Myocyte (in vitro differentiated cells): ENCODE data around the gene PRSS2. TPM values are rescaled to one million over a fixed set of nuclear protein-coding genes. Genes with fewer than 3 reads are reported as not detected.
"Not testable (repeated sequence)": the region's sequence is repeated elsewhere in the genome, so short reads cannot be mapped to it uniquely, and the experiment has no call there.

Source experiments
- DNase-seq: peaks from one replicate; pipeline ENCODE4 v3.0.0-alpha.2; 2012; ENCODE audit warnings: low read depth
- polyA plus RNA-seq: library from polyadenylated mRNA; unstranded; fragments of >200 nt; gene quantifications from one replicate; pipeline ENCODE4 v1.2.1, GENCODE V29; 2012; ENCODE audit warnings: missing spikeins
- total RNA-seq: library from RNA; depleted of rRNA; stranded (reverse); fragments of >200 nt; gene quantifications from 2 replicates; pipeline ENCODE4 v1.2.3, GENCODE V29; 2014

PRSS2 gene
- not detected in 2 replicates for total RNA-seq
- not detected for polyA plus RNA-seq

- no peak for DNase-seq
These were observed at the start of gene PRSS2 for GRCh38 chr7:142770661-142771352. Gene PRSS2, plus strand, starts transcription at chr7:142770970. Its CDS starts 13 bp downstream, at chr7:142770983.

DNA sequence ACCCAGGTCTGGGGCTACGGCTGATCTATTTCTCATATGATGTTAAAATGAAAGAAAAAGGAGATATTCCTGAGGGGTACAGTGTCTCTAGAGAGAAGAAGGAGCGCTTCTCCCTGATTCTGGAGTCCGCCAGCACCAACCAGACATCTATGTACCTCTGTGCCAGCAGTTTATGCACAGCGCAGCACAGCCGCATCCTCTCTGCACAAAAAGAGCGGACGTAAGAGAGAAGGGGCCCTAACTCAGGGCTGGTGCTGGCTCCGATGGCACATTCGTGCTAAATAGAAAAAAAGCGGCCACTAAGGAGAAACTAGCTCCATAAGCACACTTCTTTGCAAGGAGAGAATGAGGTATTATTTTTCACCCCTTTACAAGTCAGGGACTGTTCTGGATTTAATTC, 49.8 kb upstream of the PRSS2 start:
- no peak for DNase-seq

DNA sequence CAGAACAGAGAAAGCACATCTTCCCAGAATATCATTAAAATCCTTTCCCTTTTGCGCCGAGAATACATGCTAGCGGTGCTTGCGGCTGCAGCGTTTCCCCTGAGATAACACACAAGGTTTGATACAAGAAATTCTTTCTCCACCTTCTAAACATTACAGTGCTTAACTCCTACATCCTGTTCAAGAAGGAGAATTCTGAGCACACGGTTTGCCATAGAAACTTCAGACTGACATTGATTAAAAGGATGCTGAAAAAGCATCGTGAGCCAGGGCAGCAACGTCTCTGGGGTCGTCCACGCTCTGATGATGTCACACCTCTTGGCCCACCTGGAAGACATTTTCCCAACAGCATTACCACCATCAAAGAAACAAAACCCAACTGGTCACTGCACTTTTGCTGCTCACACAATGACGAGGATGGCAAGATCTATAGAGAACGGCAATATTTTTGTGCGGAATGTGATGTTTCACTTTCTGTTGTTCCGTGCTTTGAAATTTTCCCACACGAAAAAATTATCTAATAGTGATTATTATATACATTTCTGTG, 48.4 kb upstream of the PRSS2 start:
- no peak for DNase-seq

DNA sequence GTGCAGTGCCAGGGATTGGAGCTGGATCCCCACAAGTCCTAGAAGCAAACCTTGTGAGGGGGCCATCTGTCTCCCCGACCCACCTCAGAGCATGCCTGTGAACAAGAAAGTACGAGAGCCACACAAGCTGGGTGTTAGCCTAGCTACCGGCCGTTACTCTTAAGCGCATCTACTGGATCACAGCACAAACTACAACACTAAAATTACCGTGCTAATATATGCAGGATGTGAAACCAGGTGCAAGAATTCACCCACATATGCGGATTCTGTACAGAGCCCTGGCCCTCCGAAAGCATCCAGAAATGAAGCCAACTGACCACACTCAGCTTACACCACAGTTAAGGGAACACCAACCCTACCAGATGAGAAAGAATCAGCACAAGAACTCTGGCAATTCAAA, 37.5 kb upstream of the PRSS2 start:
- no peak for DNase-seq

- no peak for DNase-seq
These were observed 30.8 kb upstream of the PRSS2 start for GRCh38 chr7:142739923-142740492.

DNA sequence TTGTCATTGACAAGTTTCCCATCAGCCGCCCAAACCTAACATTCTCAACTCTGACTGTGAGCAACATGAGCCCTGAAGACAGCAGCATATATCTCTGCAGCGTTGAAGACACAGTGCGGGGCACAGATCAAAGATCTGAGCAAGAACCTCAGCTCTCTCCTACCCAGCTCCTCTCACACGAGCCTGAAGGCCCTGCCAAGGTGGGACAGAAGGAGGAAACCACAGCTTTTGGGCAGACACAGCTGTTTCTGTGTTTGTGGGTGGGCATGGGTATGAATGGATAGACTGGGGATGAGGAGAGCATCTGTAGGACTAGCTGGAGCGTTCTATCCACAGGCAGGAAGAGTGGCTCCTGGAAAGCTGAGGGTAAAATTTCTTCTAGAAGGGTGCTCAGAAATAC, 30.0 kb upstream of the PRSS2 start:
- DNase-seq: no peak

DNA sequence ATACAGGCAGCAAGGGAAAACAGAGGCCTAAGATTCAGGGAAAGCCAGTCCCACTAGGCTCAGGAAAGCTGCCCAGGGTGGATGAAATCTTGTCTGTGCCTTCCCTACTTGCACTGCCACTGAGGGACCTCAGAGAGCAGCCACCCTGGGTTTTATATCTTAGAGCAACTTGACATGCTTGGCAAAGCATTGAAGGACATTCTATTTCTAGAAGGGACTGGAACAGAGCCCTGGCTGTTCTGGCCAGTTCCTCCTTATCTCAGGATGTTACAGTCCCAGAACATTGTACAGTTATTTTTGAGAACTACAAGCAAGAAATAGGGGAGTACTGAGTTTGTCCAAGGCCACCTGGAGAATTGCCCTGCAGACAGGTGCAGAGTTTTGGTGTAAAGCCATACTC, 28.8 kb upstream of the PRSS2 start:
- not testable (repeated sequence) for DNase-seq

DNA sequence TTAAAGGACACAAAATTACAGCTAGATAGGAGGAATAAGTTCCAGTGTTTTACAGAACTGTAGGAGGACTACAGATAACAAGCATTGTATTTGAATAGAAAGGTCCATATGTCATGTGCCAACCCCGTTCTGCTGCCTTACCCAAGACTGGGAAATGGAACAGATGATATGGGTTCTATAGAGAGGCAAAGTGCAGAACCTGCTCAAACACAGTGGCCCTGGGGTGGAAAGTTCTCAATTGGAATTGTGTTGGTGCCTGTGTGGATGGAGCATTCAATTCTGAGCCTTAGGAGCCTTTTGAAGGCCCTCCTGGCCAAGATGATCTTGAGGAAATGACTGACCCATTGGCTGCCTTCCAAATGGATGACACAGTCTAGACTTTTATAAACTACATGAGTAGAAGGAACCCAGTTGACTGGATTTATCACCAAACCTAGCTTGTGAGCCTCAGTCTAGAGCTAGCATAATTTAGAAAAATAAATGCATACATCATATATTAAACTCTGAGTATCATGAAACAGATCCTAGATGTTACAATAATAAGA, 25.6 kb upstream of the PRSS2 start:
- peak; percentile 3 for DNase-seq

DNA sequence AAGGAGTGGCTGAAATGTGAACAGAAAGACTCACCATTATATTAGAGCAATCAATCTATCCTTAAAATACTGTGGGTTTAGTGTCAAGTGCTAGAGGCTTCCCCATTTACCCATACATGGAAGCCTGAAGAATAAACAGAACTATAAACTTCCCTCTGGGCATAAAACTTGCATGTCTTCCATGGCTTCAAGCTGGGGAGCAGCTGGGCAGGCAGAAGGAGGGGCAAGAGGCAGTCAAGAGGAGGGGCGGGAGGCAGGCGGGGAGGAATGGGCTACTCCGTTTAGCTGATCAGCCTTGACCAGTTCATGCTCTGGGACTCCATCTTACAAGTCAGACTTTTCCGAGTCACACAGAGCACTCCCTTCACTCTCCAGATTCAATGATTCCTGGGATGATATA, 25.0 kb upstream of the PRSS2 start:
- no peak for DNase-seq

DNA sequence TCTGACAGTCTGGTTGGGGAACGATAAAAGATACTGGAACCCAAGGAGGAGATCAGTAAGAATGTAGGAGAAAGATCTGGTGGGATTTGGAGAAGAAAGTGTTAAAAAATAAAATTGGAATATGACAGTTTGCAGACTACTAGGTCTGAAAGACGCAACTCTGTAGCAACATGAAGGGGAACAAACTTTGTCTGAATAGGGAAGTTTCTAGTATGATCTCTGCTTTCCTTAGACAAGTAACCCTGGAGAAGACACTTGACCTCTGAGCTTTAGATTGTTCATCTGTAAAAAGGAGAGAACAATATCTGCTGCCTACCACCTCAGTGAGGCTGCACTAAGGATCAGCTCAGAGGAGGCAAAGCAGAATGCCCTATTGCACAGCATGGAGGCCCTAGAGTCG, 24.5 kb upstream of the PRSS2 start:
- no peak for DNase-seq

GRCh38 chr7:142748410-142748809, 22.4 kb upstream of the PRSS2 start:
- not testable (repeated sequence) for DNase-seq

- DNase-seq: no peak
These were observed 21.4 kb upstream of the PRSS2 start, which contains the start of gene PRSS1 for GRCh38 chr7:142749218-142749993. Gene PRSS1, plus strand, starts transcription at chr7:142749472. Its CDS starts 13 bp downstream, at chr7:142749485.

- DNase-seq: no peak
These were observed 20.3 kb upstream of the PRSS2 start for GRCh38 chr7:142750321-142750938.

DNA sequence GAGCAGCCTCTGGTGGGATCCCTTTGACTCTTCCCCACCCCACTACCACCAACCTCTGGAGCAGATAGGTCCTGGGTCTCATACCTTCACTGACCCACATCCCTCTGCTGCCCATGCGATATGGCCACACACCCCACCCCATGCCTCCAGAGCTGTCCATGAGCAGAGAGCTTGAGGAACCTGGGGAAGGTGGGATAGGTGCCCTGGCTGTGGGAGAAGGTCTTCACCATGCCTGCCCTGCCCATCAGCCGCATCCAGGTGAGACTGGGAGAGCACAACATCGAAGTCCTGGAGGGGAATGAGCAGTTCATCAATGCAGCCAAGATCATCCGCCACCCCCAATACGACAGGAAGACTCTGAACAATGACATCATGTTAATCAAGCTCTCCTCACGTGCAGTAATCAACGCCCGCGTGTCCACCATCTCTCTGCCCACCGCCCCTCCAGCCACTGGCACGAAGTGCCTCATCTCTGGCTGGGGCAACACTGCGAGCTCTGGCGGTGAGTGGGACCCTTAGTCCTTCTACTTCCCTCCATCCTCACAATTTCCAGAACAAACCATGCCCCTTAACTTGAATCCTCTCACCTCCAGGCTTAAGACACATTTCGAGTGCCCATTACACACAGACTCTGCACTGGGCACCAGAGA, 19.1 kb upstream of the PRSS2 start:
- not testable (repeated sequence) for DNase-seq

DNA sequence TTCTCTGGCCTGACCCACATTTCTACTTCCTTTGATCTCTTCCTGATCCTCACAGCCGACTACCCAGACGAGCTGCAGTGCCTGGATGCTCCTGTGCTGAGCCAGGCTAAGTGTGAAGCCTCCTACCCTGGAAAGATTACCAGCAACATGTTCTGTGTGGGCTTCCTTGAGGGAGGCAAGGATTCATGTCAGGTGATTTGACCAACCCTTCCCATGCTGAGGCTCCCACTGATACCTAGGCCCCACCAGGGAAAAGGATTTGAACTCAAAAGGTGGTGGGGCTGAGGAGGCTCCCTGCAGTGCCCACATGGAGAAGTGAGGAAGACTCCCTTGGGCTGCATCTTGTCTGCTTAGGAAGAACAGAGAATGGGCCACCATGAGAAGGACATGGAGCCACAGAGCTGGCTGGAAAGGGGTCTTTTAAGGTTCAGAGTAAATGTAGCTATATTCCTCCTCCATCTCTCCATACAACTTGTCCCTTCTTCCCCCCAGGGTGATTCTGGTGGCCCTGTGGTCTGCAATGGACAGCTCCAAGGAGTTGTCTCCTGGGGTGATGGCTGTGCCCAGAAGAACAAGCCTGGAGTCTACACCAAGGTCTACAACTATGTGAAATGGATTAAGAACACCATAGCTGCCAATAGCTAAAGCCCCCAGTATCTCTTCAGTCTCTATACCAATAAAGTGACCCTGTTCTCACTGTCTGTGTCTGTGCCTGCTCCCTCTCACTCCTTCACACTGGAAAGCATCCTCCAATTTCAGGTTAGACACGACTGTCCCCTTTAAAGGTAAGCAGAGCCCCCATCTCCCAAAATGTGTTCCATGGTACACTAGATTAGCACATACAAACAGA, 18.2 kb upstream of the PRSS2 start:
- DNase-seq: no peak

DNA sequence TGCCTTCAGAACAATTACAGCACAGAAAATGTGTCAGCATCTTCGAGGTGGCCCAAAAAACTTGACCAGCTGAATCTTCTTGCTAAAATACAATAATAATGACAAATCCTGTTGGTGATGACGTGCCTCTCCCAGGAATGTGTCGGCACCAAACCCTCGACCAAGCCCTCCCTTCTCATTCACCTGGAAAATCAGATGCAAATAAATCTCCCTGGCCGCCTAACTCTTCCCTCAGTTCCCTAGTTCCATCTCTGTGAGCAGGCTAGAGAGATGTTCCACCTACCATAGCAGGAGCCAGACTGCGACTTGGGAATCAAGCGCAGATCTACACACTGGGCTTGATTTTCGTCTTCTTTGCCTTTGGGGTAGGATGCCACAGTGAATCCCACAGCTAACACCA, 17.4 kb upstream of the PRSS2 start:
- DNase-seq: no peak

DNA sequence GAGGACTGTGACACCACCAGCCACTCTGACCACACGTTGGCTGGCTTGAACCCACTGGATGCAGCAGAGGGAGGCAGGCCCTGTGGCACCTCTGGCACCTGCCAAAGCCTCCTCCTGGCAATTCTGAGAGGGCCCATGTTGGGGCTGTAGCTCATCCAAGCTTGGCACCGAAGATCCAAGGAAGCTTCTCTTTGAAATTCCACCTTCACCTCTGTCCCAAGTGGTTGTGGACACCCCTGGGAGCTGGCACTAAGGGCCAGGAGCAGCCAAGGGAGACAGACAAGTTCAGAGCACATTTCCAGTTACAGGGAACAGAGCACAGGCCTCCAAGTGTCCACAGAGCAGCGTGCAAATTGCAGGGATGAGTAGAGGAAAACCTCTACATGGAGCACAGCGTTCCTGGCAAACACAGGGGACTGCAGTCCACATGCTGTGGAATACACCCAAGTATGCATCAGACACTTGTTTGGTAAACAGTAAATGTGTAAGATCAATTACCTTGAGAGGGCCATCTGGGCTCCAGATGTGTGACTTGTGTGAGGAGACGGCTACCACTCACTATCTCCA, 16.8 kb upstream of the PRSS2 start:
- not testable (repeated sequence) for DNase-seq

GRCh38 chr7:142754681-142755575, 15.8 kb upstream of the PRSS2 start:
- DNase-seq: no peak
